Right lobe of liver (tissue), 6 donors: ENCODE data around the gene ALKBH1. TPM values are rescaled to one million over a fixed set of nuclear protein-coding genes. Genes with fewer than 3 reads are reported as not detected.
A peak's percentile ranks its signal among the peaks of the same experiment; 100 is the strongest.
"Not testable (repeated sequence)": the region's sequence is repeated elsewhere in the genome, so short reads cannot be mapped to it uniquely, and the experiment has no call there.

ENCODE experiments used
- ATAC-seq, 4 donors: fragments of 200-7000 bp; cut with Tn5 transposase; one replicate each; pipeline ENCODE4 v1.9.1; 2020; ENCODE audit warnings: mild to moderate bottlenecking in 4 of 4, moderate library complexity in 4 of 4
- DNase-seq, 3 donors: peaks; one replicate each; pipeline ENCODE4 v3.0.0-alpha.2; 2020
- H3K27ac ChIP-seq, 3 donors: fragments of 200-600 bp; one replicate each; pipeline ENCODE4 v1.8.0; 2022
- H3K27me3 ChIP-seq, 2 donors: fragments of 200-600 bp; one replicate each; pipeline ENCODE4 v1.8.0; 2022
- H3K36me3 ChIP-seq, 4 donors: fragments of 200-600 bp; sonication (generic) in 1 of 4; one replicate each; pipeline versions ENCODE4 v1.5.1 to v1.8.0; 2017 to 2022; ENCODE audit warnings: control low read depth in 1 of 4
- H3K4me1 ChIP-seq, 4 donors: fragments of 200-600 bp; sonication (generic) in 1 of 4; one replicate each; pipeline versions ENCODE4 v1.5.1 to v1.8.0; 2017 to 2022; ENCODE audit warnings: control low read depth in 1 of 4
- H3K4me3 ChIP-seq, 3 donors: fragments of 200-600 bp; one replicate each; pipeline ENCODE4 v1.8.0; 2022
- H3K9me3 ChIP-seq, 4 donors: fragments of 200-600 bp; sonication (generic) in 1 of 4; one replicate each; pipeline versions ENCODE4 v1.5.1 to v1.8.0; 2017 to 2022; ENCODE audit warnings: control low read depth in 1 of 4
- CTCF ChIP-seq, 4 donors: fragments of 200-600 bp in 3 of 4; fragments of 450-650 bp in 1 of 4; IDR thresholded peaks; one replicate each; pipeline versions ENCODE4 v1.5.1 to v1.8.0; 2016 to 2022; ENCODE audit warnings: antibody characterized with exemption in 4 of 4, mild to moderate bottlenecking in 2 of 4
- POLR2A ChIP-seq: fragments of 450-650 bp; IDR thresholded peaks from one replicate; pipeline ENCODE4 v1.6.1; 2017; ENCODE audit warnings: antibody characterized with exemption, mild to moderate bottlenecking
- WGBS: methylation state at CpG from one replicate; pipeline ENCODE4 v1.1.6; 2018; ENCODE audit warnings: low coverage, low lambda C conversion rate; ENCODE audit not compliant: insufficient coverage; ENCODE audit errors: missing lambda C conversion rate; 5-methylcytosine and 5-hydroxymethylcytosine counted together
- intact Hi-C, 2 donors: fragments of 100-400 bp; cut with DNase I; formaldehyde crosslinking; loops; one replicate each; pipeline versions ENCODE4 v1.11.2 to v1.14.1; 2022
- total RNA-seq, 6 experiments: library from RNA; depleted of rRNA in 2 of 6; stranded (reverse); fragments of >200 nt in 2 of 6; fragmentation: NEBNext Ultra II Directional in 3 of 6; extraction: Animal tissue kit (Norgen Biotek cat#: 25700) in 3 of 6; gene quantifications; one replicate each; pipeline versions ENCODE4 v1.1.0 to v1.2.4, GENCODE V29; 2016 to 2023
- donor health status: DM: no; HTN: yes; CAD: no.
- donor health status: DM: no; HTN: no; CAD: no.
- donor health status: DM: no; HTN: no; CAD: no.
- donor health status: DM: no; HTN: yes; CAD: no.
- donor health status: DM: no; HTN: yes; CAD: no.

ALKBH1 gene
- total RNA-seq, 6 experiments from 2014 or later, result 4.9 to 7.1 (median 5.5) TPM

- DNase-seq, result peak in 1 of 3 donors; percentile 48
- intact Hi-C loops, result no loop called here
- ATAC-seq, result peak; percentile 13 to 51 (median 23)
These were observed 66.9 kb downstream of the ALKBH1 start for GRCh38 chr14:77640756-77641533.

GRCh38 chr14:77638771-77639171, 69.1 kb downstream of the ALKBH1 start:
- ATAC-seq (no peak), DNase-seq (no peak)
- intact Hi-C loops, result no loop called here
- H3K9me3 ChIP-seq, result no peaks in the 10 kb centered on the region
- no peaks in the 10 kb centered on the region for H3K4me1 ChIP-seq
- TF ChIP-seq POLR2A (no peak), CTCF (IDR thresholded peaks at IDR 0.05) (no peak)
- no peak overlapping the region for H3K4me3 ChIP-seq
- H3K27me3 ChIP-seq, result no peaks in the 10 kb centered on the region
- no peaks in the 10 kb centered on the region for H3K36me3 ChIP-seq
- 58% methylated on average over 2 of the region's 2 CpGs for WGBS
- no peak overlapping the region for H3K27ac ChIP-seq

More at GRCh38 chr14:77640756-77641533, 66.9 kb downstream of the ALKBH1 start:
- Histone ChIP-seq H3K4me1 (no peaks in the 10 kb centered on the region), H3K36me3 (no peaks in the 10 kb centered on the region), H3K4me3 (peak overlapping the region in 1 of 3 donors; percentile 27), H3K9me3 (no peaks in the 10 kb centered on the region), H3K27me3 (no peaks in the 10 kb centered on the region), H3K27ac (peak overlapping the region; percentile 50 to 59 (median 58))
- TF ChIP-seq CTCF (IDR thresholded peaks at IDR 0.05) (no peak), POLR2A (no peak)
- 38% methylated on average over 15 of the region's 16 CpGs for WGBS

GRCh38 chr14:77635869-77636268, 72.0 kb downstream of the ALKBH1 start:
- H3K4me3 ChIP-seq, DNase-seq, H3K9me3 ChIP-seq, H3K27me3 ChIP-seq, H3K36me3 ChIP-seq, H3K4me1 ChIP-seq, intact Hi-C loops, ATAC-seq, H3K27ac ChIP-seq: not testable (repeated sequence)
- 75% methylated on average over 4 of the region's 4 CpGs for WGBS

- H3K27ac ChIP-seq, DNase-seq, H3K4me1 ChIP-seq, intact Hi-C loops, H3K27me3 ChIP-seq, H3K4me3 ChIP-seq, ATAC-seq, H3K9me3 ChIP-seq, H3K36me3 ChIP-seq: not testable (repeated sequence)
- 79% methylated on average over 6 of the region's 8 CpGs for WGBS
These were observed 72.4 kb downstream of the ALKBH1 start for GRCh38 chr14:77635466-77635865.

GRCh38 chr14:77630111-77630510, 77.7 kb downstream of the ALKBH1 start:
- Histone ChIP-seq H3K27ac (no peak overlapping the region), H3K4me1 (no peaks in the 10 kb centered on the region), H3K4me3 (no peak overlapping the region), H3K9me3 (no peaks in the 10 kb centered on the region), H3K36me3 (no peaks in the 10 kb centered on the region), H3K27me3 (no peaks in the 10 kb centered on the region)
- TF ChIP-seq CTCF (IDR thresholded peaks at IDR 0.05) (no peak), POLR2A (no peak)
- no peak for ATAC-seq
- WGBS, result 63% methylated on average over 1 of the region's 2 CpGs
- DNase-seq, result no peak
- intact Hi-C loops, result no loop called here
